H7 (cell line): ENCODE measurements around the gene HNRNPL. TPM values are rescaled to one million over a fixed set of nuclear protein-coding genes. Genes with fewer than 3 reads are reported as not detected.

Experiments
- DNase-seq: peaks from one replicate; pipeline ENCODE4 v3.0.0; 2012
- H3K27me3 ChIP-seq: 2 replicates; pipeline ENCODE4 v1.6.0; 2011; ENCODE audit warnings: mild to moderate bottlenecking, low read length; ENCODE audit not compliant: control insufficient read depth, insufficient read depth
- H3K36me3 ChIP-seq: replicated peaks from 2 replicates; pipeline ENCODE4 v1.5.1; 2011; ENCODE audit warnings: low read length; ENCODE audit not compliant: control insufficient read depth, insufficient read depth
- H3K4me3 ChIP-seq: 2 replicates; pipeline ENCODE4 v1.5.1; 2011; ENCODE audit warnings: low read depth, mild to moderate bottlenecking, control low read depth, low read length, moderate library complexity; ENCODE audit not compliant: insufficient read depth
- total RNA-seq: library from RNA; depleted of rRNA; stranded (reverse); fragments of >200 nt; shearing (Covaris generic); gene quantifications from 2 replicates; pipeline ENCODE4 v1.2.3, GENCODE V29; 2014

The HNRNPL gene
- total RNA-seq, 1 experiment from 2014 or later, result 591 TPM

- Histone ChIP-seq H3K27me3 (no peaks in the 10 kb centered on the region), H3K36me3 (peaks cover 86% of the 10 kb centered on the region), H3K4me3 (no peak overlapping the region)
- peak; percentile 20 for DNase-seq
These were observed 6.5 kb downstream of the HNRNPL start for GRCh38 chr19:38843175-38843758.

GRCh38 chr19:38842439-38843174 lies 7.2 kb downstream of the HNRNPL start:
- DNase-seq, result peak; percentile 38
- Histone ChIP-seq H3K27me3 (no peaks in the 10 kb centered on the region), H3K4me3 (no peak overlapping the region), H3K36me3 (peaks cover 90% of the 10 kb centered on the region)

- Histone ChIP-seq H3K36me3 (peaks cover 90% of the 10 kb centered on the region), H3K4me3 (no peak overlapping the region), H3K27me3 (no peaks in the 10 kb centered on the region)
- DNase-seq, result peak; percentile 17
These were observed 7.9 kb downstream of the HNRNPL start for GRCh38 chr19:38841787-38842438.

- no peaks in the 10 kb centered on the region for H3K27me3 ChIP-seq
- peaks cover 90% of the 10 kb centered on the region for H3K36me3 ChIP-seq
- no peak overlapping the region for H3K4me3 ChIP-seq
These were observed 8.5 kb downstream of the HNRNPL start for GRCh38 chr19:38841180-38841766.

GRCh38 chr19:38840583-38840968 lies 9.2 kb downstream of the HNRNPL start:
- peaks cover 87% of the 10 kb centered on the region for H3K36me3 ChIP-seq

More at GRCh38 chr19:38841180-38841766, 8.5 kb downstream of the HNRNPL start:
- peak; percentile 6 for DNase-seq

GRCh38 chr19:38839816-38840582 lies 9.8 kb downstream of the HNRNPL start:
- H3K4me3 ChIP-seq, result no peak overlapping the region
- H3K36me3 ChIP-seq, result peaks cover 83% of the 10 kb centered on the region
- DNase-seq, result peak; percentile 42
- no peaks in the 10 kb centered on the region for H3K27me3 ChIP-seq

More at GRCh38 chr19:38840583-38840968, 9.2 kb downstream of the HNRNPL start:
- no peak overlapping the region for H3K4me3 ChIP-seq
- DNase-seq, result peak; percentile 28
- H3K27me3 ChIP-seq, result no peaks in the 10 kb centered on the region

- peaks cover 76% of the 10 kb centered on the region for H3K36me3 ChIP-seq
- no peaks in the 10 kb centered on the region for H3K27me3 ChIP-seq
- H3K4me3 ChIP-seq, result no peak overlapping the region
- peak; percentile 15 for DNase-seq
These were observed 10.6 kb downstream of the HNRNPL start for GRCh38 chr19:38838986-38839761.

GRCh38 chr19:38838208-38838985 lies 11.4 kb downstream of the HNRNPL start:
- Histone ChIP-seq H3K27me3 (no peaks in the 10 kb centered on the region), H3K36me3 (peaks cover 68% of the 10 kb centered on the region), H3K4me3 (no peak overlapping the region)
- peak; percentile 16 for DNase-seq

- H3K36me3 ChIP-seq, result peaks cover 61% of the 10 kb centered on the region
These were observed 12.1 kb downstream of the HNRNPL start for GRCh38 chr19:38837656-38838121.

GRCh38 chr19:38836983-38837626 lies 12.7 kb downstream of the HNRNPL start:
- Histone ChIP-seq H3K27me3 (no peaks in the 10 kb centered on the region), H3K36me3 (peaks cover 55% of the 10 kb centered on the region), H3K4me3 (no peak overlapping the region)
- DNase-seq, result peak; percentile 21

More at GRCh38 chr19:38837656-38838121, 12.1 kb downstream of the HNRNPL start:
- peak; percentile 21 for DNase-seq
- Histone ChIP-seq H3K27me3 (no peaks in the 10 kb centered on the region), H3K4me3 (no peak overlapping the region)

- no peaks in the 10 kb centered on the region for H3K27me3 ChIP-seq
- H3K4me3 ChIP-seq, result no peak overlapping the region
- peak; percentile 14 for DNase-seq
- H3K36me3 ChIP-seq, result peaks cover 51% of the 10 kb centered on the region
These were observed 13.4 kb downstream of the HNRNPL start for GRCh38 chr19:38836159-38836982.

- DNase-seq, result peak; percentile 24
- no peaks in the 10 kb centered on the region for H3K27me3 ChIP-seq
- no peak overlapping the region for H3K4me3 ChIP-seq
- peaks cover 41% of the 10 kb centered on the region for H3K36me3 ChIP-seq
These were observed 15.2 kb downstream of the HNRNPL start for GRCh38 chr19:38834590-38834989.
